ENCODE data around the gene ELK3.

GRCh38 chr12:96197503-96198272 is 3.5 kb downstream of the ELK3 start:
- no peak for TF ChIP-seq RAD21 (IDR thresholded peaks at IDR 0.05; ENCODE audit: low read depth)
- no peak for TF ChIP-seq NFIC (IDR thresholded peaks at IDR 0.05)
- TF ChIP-seq TCF12 (IDR thresholded peaks at IDR 0.05; ENCODE audit: low read depth) = no peak
- no peak for TF ChIP-seq YY1 (IDR thresholded peaks at IDR 0.05; ENCODE audit: low read depth)
- no peak for TF ChIP-seq CEBPB (IDR thresholded peaks at IDR 0.05)
- no peak for TF ChIP-seq CREB1 (IDR thresholded peaks at IDR 0.05; ENCODE audit: low read depth)
- no peak for TF ChIP-seq ZBTB7A (IDR thresholded peaks at IDR 0.05; ENCODE audit: low read depth)
- no peak for TF ChIP-seq EGR1 (IDR thresholded peaks at IDR 0.05)
- no peak for TF ChIP-seq EP300 (IDR thresholded peaks at IDR 0.05; ENCODE audit: borderline replicate concordance)

All from Ishikawa (cell line).